CD4-positive, alpha-beta memory T cell (primary cell): Measurements from ENCODE around the gene EFNA3. TPM values are rescaled to one million over a fixed set of nuclear protein-coding genes. Genes with fewer than 3 reads are reported as not detected.

Experiments used
- CTCF ChIA-PET: fragments of 350-600 bp; sonication (Branson Sonifier 250); formaldehyde crosslinking; loops from one replicate; lab custom pipeline; 2021; ENCODE audit warnings: inconsistent platforms; ENCODE audit not compliant: partially characterized antibody; lab: Charles Lee
- POLR2A ChIA-PET: fragments of 350-600 bp; sonication (Branson Sonifier 250); formaldehyde crosslinking; loops from one replicate; lab custom pipeline; 2021; ENCODE audit not compliant: partially characterized antibody; lab: Charles Lee
- DNase-seq, 5 donors: peaks; one replicate each; pipeline versions ENCODE4 v3.0.0 to v3.0.0-alpha.2; 2020 to 2022; ENCODE audit warnings: mixed read lengths in 1 of 5
- H3K27ac ChIP-seq: one replicate; pipeline ENCODE4 v1.7.0; 2013; ENCODE audit warnings: low read depth, low read length
- H3K27me3 ChIP-seq: 2 replicates; pipeline ENCODE4 v1.7.0; 2013; ENCODE audit warnings: mild to moderate bottlenecking, low read length, moderate library complexity; ENCODE audit not compliant: insufficient read depth
- H3K36me3 ChIP-seq: 2 replicates; pipeline ENCODE4 v1.7.0; 2013; ENCODE audit warnings: mild to moderate bottlenecking, low read length, moderate library complexity; ENCODE audit not compliant: insufficient read depth
- H3K4me1 ChIP-seq: 2 replicates; pipeline ENCODE4 v1.7.0; 2013; ENCODE audit warnings: mild to moderate bottlenecking, low read length, moderate library complexity; ENCODE audit not compliant: insufficient read depth
- H3K4me3 ChIP-seq, 2 donors: one replicate each; pipeline ENCODE4 v1.7.0; 2013; ENCODE audit warnings: low read length in 2 of 2, mild to moderate bottlenecking in 1 of 2
- H3K9me3 ChIP-seq, 2 donors: one replicate each; pipeline ENCODE4 v1.7.0; 2013; ENCODE audit warnings: low read length in 2 of 2, control low read depth in 1 of 2; ENCODE audit not compliant: control insufficient read depth in 1 of 2
- H3K27ac Mint-ChIP-seq, 7 donors: one replicate each; pipeline ENCODE4 v1.8.0; 2020 to 2021; ENCODE audit warnings: mixed read lengths in 7 of 7, mild to moderate bottlenecking in 6 of 7, inconsistent platforms in 3 of 7, moderate library complexity in 3 of 7
- H3K27me3 Mint-ChIP-seq, 2 donors: one replicate each; pipeline ENCODE4 v1.8.0; 2020 to 2021; ENCODE audit warnings: mixed read lengths in 2 of 2
- H3K36me3 Mint-ChIP-seq, 2 donors: one replicate each; pipeline ENCODE4 v1.8.0; 2020 to 2021; ENCODE audit warnings: mixed read lengths in 2 of 2, inconsistent platforms in 1 of 2, mild to moderate bottlenecking in 1 of 2
- H3K4me1 Mint-ChIP-seq, 4 donors: one replicate each; pipeline ENCODE4 v1.8.0; 2020 to 2021; ENCODE audit warnings: mixed read lengths in 4 of 4, mild to moderate bottlenecking in 1 of 4
- H3K4me3 Mint-ChIP-seq, 8 donors: one replicate each; pipeline ENCODE4 v1.8.0; 2020 to 2021; ENCODE audit warnings: mixed read lengths in 8 of 8, mild to moderate bottlenecking in 7 of 8, moderate library complexity in 6 of 8, inconsistent platforms in 3 of 8
- H3K9me3 Mint-ChIP-seq, 8 donors: one replicate each; pipeline ENCODE4 v1.8.0; 2020 to 2021; ENCODE audit warnings: mixed read lengths in 8 of 8, mild to moderate bottlenecking in 5 of 8, inconsistent platforms in 3 of 8, moderate library complexity in 1 of 8
- intact Hi-C: fragments of 100-400 bp; cut with micrococcal nuclease; formaldehyde crosslinking; loops from one replicate; pipeline ENCODE4 v1.15.1; 2023
- polyA plus RNA-seq, 2 donors: library from polyadenylated mRNA; unstranded; fragments of 300-500 nt; fragmentation: Illumina TruSeq; gene quantifications; one replicate each; pipeline ENCODE4 v1.2.3, GENCODE V29; 2021
- total RNA-seq, 2 experiments: library from RNA; stranded (reverse); gene quantifications; one replicate each; pipeline ENCODE4 v1.2.3, GENCODE V29; 2021

EFNA3 gene
- total and polyA plus RNA-seq, 4 experiments from 2014 or later, result 0.34 to 4.3 (median 1.7) TPM

DNA sequence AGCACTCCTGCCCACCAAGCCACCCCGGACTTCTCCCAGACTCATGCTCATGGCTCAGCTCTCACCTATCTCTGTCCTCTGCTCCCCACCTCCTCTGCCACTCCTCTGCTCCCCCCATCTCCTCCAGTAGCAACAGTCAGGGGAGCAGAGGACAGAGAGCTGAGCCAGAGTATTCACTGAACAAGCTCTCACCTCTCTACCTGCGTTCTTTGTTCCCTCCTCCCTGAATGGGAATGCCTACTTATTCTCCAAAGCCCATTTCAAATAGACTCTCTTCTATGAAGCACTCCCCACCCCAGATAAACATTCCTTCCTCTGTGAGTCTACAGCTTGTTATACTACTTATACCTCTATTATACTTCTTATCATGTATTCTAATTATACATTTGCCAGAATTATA, 42.6 kb downstream of the EFNA3 start:
- Histone ChIP-seq H3K36me3 (no peaks in the 10 kb centered on the region), H3K4me1 (peaks cover under 1% of the 10 kb centered on the region), H3K9me3 (no peaks in the 10 kb centered on the region), H3K27ac (no peak overlapping the region), H3K27me3 (no peaks in the 10 kb centered on the region), H3K4me3 (no peak overlapping the region)
- no peak for DNase-seq
- H3K36me3 Mint-ChIP-seq, result no peaks in the 10 kb centered on the region
- intact Hi-C loops, result no loop called here
- no peaks in the 10 kb centered on the region for H3K4me1 Mint-ChIP-seq
- POLR2A ChIA-PET, result no interaction called here
- no peak overlapping the region for H3K27ac Mint-ChIP-seq
- H3K4me3 Mint-ChIP-seq, result no peak overlapping the region
- H3K27me3 Mint-ChIP-seq, result peaks cover 3 to 10% of the 10 kb centered on the region in 2 donors
- peaks cover 0 to 2% (median 0%) of the 10 kb centered on the region in 8 donors for H3K9me3 Mint-ChIP-seq
- CTCF ChIA-PET, result interaction anchor here (0.7 to 1.9 kb wide), 4 partner anchors 30 to 51 kb away, joined by 3 to 9 read pairs (median 6); partner anchors contain the start of gene KRTCAP2

DNA sequence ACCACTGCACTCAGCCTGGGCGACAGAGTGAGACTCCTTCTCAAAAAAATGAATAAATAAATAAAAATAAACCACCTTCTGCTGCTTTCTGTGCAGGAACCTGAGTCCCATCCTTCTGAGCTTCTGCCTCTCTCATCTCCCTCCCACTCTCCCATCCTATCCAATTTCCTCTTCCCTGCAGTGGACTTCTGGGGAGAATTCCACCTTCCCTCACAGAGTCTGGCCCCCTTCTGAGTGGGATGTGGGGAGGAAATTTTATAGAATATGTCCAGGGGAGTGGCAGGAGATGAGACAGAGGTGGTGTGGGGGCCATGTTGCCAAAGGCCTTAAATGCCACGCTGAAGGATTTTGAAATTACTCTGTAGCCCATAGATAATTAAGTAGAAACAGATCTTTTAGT, 43.7 kb downstream of the EFNA3 start:
- POLR2A ChIA-PET, result no interaction called here
- H3K4me1 ChIP-seq, result peaks cover 11% of the 10 kb centered on the region
- CTCF ChIA-PET, result interaction anchor here (0.7 to 1.9 kb wide), 2 partner anchors 12 to 31 kb away, joined by 3 to 8 read pairs; no protein-coding TSS in a partner anchor
- Mint-ChIP-seq H3K36me3 (no peaks in the 10 kb centered on the region), H3K9me3 (peaks cover 0 to 2% (median 0%) of the 10 kb centered on the region in 8 donors), H3K27me3 (peaks cover 6 to 9% of the 10 kb centered on the region in 2 donors), H3K27ac (no peak overlapping the region), H3K4me3 (no peak overlapping the region), H3K4me1 (peaks cover 4 to 8% (median 7%) of the 10 kb centered on the region in 4 donors)
- H3K36me3 ChIP-seq, result no peaks in the 10 kb centered on the region
- H3K9me3 ChIP-seq, result no peaks in the 10 kb centered on the region
- intact Hi-C loops, result no loop called here
- DNase-seq, result no peak
- H3K4me3 ChIP-seq, result no peak overlapping the region
- H3K27me3 ChIP-seq, result no peaks in the 10 kb centered on the region
- H3K27ac ChIP-seq, result no peak overlapping the region

DNA sequence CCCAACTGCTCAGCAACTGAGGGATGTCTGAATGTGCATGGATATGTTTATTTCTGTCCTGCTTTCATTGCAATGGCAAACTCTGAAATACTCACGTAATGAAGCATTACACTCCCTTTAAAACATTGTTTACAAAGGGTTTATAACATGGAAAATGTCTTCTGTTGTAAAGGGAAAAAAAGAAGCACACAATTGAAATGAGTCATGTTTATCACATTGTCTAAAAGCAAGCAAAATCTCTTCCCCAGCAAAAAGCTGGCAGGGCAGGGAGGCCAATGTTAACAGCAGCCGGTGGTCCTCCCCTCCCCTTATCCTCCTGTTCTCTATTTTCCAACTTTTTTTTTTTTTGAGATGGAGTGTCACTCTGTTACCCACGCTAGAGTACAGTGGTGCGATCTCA, 45.2 kb downstream of the EFNA3 start:
- Mint-ChIP-seq H3K36me3 (no peaks in the 10 kb centered on the region), H3K27ac (no peak overlapping the region), H3K27me3 (peaks cover 10 to 13% of the 10 kb centered on the region in 2 donors), H3K4me1 (peaks cover 12 to 21% (median 16%) of the 10 kb centered on the region in 4 donors), H3K4me3 (no peak overlapping the region), H3K9me3 (peaks cover 0 to 2% (median 0%) of the 10 kb centered on the region in 8 donors)
- H3K27ac ChIP-seq, result no peak overlapping the region
- peaks cover 23% of the 10 kb centered on the region for H3K4me1 ChIP-seq
- H3K9me3 ChIP-seq, result no peaks in the 10 kb centered on the region
- CTCF ChIA-PET, result interaction anchor here (1.1 kb wide), 1 partner anchor 32 kb away, joined by 5 read pairs; no protein-coding TSS in a partner anchor
- no peaks in the 10 kb centered on the region for H3K36me3 ChIP-seq
- POLR2A ChIA-PET, result interaction anchor here (1.2 kb wide), 1 partner anchor 11 kb away, joined by 4 read pairs; the partner anchor contains the start of gene SLC50A1
- intact Hi-C loops, result no loop called here
- no peak for DNase-seq
- H3K4me3 ChIP-seq, result no peak overlapping the region
- peaks cover 4% of the 10 kb centered on the region for H3K27me3 ChIP-seq

DNA sequence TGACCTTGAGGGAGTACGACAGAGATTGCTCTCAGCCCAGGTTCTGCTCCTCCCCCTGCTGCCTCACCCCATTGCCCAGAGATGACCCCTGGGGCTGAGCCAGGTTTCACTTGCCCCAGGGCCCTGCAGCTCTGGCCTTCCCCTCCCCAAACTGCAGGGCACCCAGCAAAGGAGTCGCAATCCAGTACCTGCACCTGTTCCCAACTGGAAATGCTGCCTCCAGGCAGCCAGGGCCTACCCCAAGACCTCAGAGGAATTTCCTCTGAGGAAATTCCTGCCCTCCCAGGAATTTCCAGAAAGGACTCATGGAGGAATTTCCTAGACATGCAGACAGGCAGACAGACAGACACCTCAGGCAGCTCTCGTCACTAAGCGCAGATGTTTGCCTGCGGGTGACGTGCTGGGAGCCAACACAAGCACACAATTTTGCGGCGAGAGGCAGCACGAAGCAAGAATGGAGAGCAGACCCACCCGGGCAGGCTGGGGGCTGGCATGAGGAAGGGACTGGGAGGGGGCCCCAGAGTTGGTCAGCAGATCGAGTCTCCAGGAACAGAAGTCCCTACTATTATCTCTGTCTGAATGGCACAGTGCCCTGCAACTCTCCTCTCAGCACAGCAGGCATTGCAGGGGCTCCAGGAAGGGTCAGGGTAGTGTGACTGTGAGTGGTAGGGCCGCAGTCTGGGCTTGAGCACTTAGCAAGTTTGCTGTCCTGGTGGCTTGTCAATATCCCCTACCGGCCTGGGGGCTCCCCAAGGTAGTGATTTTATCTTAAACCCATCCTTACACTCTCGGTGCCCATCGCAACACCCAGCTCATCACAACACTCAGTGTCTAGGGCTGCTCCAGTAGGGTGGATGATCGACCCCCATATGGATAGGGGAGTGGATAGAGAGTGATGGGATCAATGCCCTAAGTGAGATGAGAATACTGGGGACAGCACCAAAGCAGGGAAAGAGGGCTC, 46.1 kb downstream of the EFNA3 start:
- Histone ChIP-seq H3K27me3 (peaks cover 12% of the 10 kb centered on the region), H3K9me3 (no peaks in the 10 kb centered on the region), H3K4me1 (peaks cover 32% of the 10 kb centered on the region), H3K36me3 (no peaks in the 10 kb centered on the region), H3K4me3 (no peak overlapping the region), H3K27ac (no peak overlapping the region)
- intact Hi-C loops, result loop anchor here (5.0 kb wide), 1 partner anchor 32 kb away; no protein-coding TSS in a partner anchor
- H3K27ac Mint-ChIP-seq, result no peak overlapping the region
- ChIA-PET CTCF (interaction anchor here (1.0 kb wide), 1 partner anchor 10 kb away, joined by 3 read pairs; no protein-coding TSS in a partner anchor), POLR2A (interaction anchor here (1.2 kb wide), 1 partner anchor 10 kb away, joined by 3 read pairs; no protein-coding TSS in a partner anchor)
- H3K9me3 Mint-ChIP-seq, result peaks cover 0 to 2% (median 0%) of the 10 kb centered on the region in 8 donors
- H3K36me3 Mint-ChIP-seq, result no peaks in the 10 kb centered on the region
- H3K4me3 Mint-ChIP-seq, result peak overlapping the region in 2 of 8 donors; percentile 7 to 61
- peaks cover 11 to 15% of the 10 kb centered on the region in 2 donors for H3K27me3 Mint-ChIP-seq
- no peak for DNase-seq
- peaks cover 18 to 31% (median 23%) of the 10 kb centered on the region in 4 donors for H3K4me1 Mint-ChIP-seq

DNA sequence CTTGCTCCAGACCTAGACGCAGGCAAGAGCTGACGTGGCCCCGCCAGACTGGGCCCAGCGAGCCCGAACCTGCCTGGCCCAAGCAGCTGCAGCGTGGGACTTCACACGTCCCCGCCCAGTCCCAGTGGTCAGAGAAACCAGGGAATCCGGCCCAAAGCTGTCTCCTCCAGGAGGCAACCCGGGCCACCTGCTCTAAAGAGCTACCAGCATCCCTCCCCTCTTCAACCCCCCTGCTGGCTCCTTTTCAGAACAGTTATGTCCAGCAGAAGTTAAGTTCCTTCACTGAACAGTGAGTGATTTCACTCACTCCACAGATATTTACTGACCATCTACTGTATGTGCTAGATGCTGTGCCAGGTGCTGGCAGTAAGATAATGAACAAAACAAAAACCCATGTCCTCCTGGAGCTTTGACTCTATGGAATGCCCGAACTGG, 46.9 kb downstream of the EFNA3 start:
- ChIA-PET POLR2A (interaction anchor here (1.2 kb wide), 1 partner anchor 9 kb away, joined by 3 read pairs; no protein-coding TSS in a partner anchor), CTCF (interaction anchor here (1.0 kb wide), 1 partner anchor 9 kb away, joined by 3 read pairs; no protein-coding TSS in a partner anchor)
- H3K36me3 ChIP-seq, result no peaks in the 10 kb centered on the region
- no peak overlapping the region for H3K4me3 ChIP-seq
- H3K27ac ChIP-seq, result no peak overlapping the region
- peaks cover 18 to 33% (median 25%) of the 10 kb centered on the region in 4 donors for H3K4me1 Mint-ChIP-seq
- H3K9me3 ChIP-seq, result no peaks in the 10 kb centered on the region
- no peak overlapping the region for H3K27ac Mint-ChIP-seq
- H3K9me3 Mint-ChIP-seq, result peaks cover 0 to 2% (median 0%) of the 10 kb centered on the region in 8 donors
- peak overlapping the region in 4 of 8 donors; percentile 31 to 45 (median 42) for H3K4me3 Mint-ChIP-seq
- H3K4me1 ChIP-seq, result peaks cover 32% of the 10 kb centered on the region
- DNase-seq, result no peak
- intact Hi-C loops, result loop anchor here (5.0 kb wide), 1 partner anchor 33 kb away; no protein-coding TSS in a partner anchor
- peaks cover 9 to 15% of the 10 kb centered on the region in 2 donors for H3K27me3 Mint-ChIP-seq
- H3K27me3 ChIP-seq, result peaks cover 12% of the 10 kb centered on the region
- no peaks in the 10 kb centered on the region for H3K36me3 Mint-ChIP-seq

DNA sequence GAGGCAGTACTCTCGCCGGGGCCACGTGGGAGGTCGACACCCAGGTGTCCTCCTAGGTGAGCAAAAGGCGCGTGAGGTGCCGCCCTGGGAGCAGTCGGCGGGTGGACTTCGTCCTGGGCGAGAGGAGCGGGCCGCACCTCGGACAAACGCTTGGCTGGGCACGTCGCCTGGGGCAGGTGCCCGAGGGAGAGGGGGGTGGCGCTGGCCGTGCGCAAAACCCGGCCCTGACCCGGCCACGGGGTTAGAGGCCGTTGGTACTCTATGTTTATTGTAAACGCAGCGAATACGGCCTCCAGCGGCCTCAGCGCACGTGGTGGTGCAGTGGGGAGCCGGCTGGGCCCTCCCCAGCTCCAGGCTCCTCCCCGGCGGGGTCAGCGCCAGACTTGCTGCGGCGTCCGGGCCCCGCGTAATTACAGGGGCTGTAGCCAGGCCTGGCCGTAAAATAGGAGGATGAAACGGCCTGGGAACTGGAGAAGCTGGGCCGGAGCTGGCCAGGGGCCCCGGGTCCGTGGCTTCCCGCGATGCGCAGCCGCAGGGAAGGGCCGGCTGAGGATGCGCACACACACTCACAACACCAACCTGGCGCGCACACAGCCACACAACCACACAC, 47.4 kb downstream of the EFNA3 start:
- POLR2A ChIA-PET, result interaction anchor here (1.2 kb wide), 1 partner anchor 8 kb away, joined by 3 read pairs; no protein-coding TSS in a partner anchor
- Mint-ChIP-seq H3K9me3 (peaks cover 0 to 2% (median 0%) of the 10 kb centered on the region in 8 donors), H3K4me1 (peaks cover 18 to 36% (median 27%) of the 10 kb centered on the region in 4 donors), H3K27ac (no peak overlapping the region), H3K36me3 (no peaks in the 10 kb centered on the region), H3K27me3 (peaks cover 9 to 15% of the 10 kb centered on the region in 2 donors), H3K4me3 (peak overlapping the region in 7 of 8 donors; percentile 39 to 92 (median 60))
- CTCF ChIA-PET, result interaction anchor here (1.0 kb wide), 1 partner anchor 9 kb away, joined by 3 read pairs; no protein-coding TSS in a partner anchor
- peaks cover 12% of the 10 kb centered on the region for H3K27me3 ChIP-seq
- no peak for DNase-seq
- H3K9me3 ChIP-seq, result no peaks in the 10 kb centered on the region
- H3K4me3 ChIP-seq, result no peak overlapping the region
- H3K4me1 ChIP-seq, result peaks cover 32% of the 10 kb centered on the region
- intact Hi-C loops, result loop anchor here (2.0 to 5.0 kb wide), 2 partner anchors 15 to 34 kb away; partner anchors contain the start of gene DPM3
- no peaks in the 10 kb centered on the region for H3K36me3 ChIP-seq
- no peak overlapping the region for H3K27ac ChIP-seq
